Stimulated activated CD4-positive, alpha-beta T cell treated with anti-CD3 and anti-CD28 coated beads, Interleukin-4, amount 100 ng/mL, for 1 hour (primary cell): ENCODE results near the gene NPEPL1.
"Not testable (repeated sequence)": the region's sequence is repeated elsewhere in the genome, so short reads cannot be mapped to it uniquely, and the experiment has no call there.

Source experiments
- DNase-seq: peaks from one replicate; pipeline ENCODE4 v3.0.0-alpha.2; 2020

NPEPL1 gene

DNA sequence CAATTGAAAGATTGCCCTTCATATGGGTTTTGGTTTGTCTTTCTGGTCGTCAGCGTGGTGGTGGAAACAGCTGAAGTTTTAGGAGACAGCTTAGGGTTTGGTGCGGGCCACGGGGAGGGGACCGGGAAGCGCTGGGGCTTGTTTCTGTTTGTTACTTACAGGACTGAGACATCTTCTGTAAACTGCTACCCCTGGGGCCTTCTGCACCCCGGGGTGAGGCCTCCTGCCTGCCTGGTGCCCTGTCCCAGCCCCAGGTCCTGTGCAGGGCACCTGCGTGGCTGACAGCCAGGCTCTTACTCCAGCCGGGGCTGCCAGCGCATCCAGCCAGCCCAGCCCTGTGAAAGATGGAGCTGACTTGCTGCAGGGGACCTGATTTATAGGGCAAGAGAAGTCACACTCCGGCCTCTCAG lies 22.8 kb downstream of the NPEPL1 start:
- no peak for DNase-seq

DNA sequence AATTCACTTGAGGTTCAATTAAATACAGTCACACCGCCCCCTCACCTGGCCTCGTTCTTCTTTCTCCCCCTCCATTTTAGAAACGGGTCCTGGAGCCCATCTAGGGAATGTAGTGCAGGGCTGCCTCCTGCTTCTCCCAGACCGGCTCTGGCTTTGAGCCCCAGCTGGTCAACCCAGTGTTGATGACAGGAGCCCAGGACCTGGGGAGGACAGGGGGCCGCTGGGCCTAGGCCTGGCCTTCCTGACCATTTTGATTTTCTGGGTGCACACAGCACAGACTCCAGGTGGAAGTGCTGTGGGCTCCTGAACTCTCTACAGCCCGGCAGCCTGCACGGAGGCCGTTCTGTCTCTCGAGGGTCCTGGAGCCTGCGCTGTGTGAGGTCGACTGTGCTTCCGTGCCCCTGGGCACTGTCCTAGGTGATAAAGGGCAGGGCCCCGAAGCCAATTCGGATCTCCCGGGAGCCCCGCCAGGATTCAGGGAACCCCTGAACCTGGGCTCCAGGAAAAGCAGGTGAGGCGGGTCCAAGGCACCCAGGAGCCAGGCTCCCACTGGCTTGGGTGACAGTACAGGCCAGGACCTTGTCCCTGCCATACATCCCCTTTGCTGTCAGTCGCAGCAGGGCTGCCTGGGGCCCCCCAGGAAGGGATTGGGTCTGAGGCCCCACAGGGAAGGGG lies 23.3 kb downstream of the NPEPL1 start:
- no peak for DNase-seq

GRCh38 chr20:58716476-58717277 lies 24.1 kb downstream of the NPEPL1 start:
- DNase-seq, result no peak

- DNase-seq, result no peak
These were observed 24.9 kb downstream of the NPEPL1 start for GRCh38 chr20:58717278-58718091.

DNA sequence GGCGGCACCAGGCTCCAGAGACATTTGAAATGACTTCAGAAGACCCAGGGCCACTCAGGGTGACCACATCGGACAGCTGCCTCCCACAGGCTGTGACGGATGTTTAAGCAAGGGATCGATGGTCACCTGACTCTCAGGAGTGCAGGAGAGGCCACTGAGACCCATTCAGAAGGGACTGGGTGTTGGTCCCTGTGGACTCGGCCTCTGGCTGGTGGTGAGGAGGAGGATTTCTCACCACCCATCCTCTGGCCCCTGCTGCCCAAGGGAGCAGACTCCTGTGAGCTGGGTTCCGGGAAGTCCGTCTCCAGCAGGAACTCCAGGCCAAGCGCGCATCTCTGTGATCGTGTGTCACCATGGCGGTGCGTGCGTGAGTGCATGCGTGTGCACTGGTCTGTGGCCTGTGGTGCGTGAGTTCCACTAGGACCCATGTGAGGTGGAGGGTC lies 25.5 kb downstream of the NPEPL1 start:
- no peak for DNase-seq

DNA sequence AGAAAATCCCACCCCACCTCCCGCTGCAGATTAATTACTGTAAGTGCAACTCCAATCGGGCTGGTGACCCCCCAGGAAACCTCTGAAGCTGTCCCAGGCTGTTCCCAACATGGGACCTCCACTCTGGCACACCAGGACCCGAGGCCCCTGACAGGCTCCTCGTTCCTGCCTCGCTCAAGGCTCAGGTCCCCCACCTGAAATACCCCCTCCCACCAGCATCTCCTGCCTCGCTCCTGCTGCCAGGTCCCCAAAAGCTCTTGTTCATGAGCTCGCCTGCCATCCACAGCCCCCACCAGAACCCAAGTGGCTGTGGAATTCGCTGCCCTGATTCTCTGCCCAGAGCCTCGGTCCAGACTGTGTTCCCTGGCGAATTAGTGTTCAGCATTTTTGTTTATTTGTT lies 26.1 kb downstream of the NPEPL1 start:
- DNase-seq, result no peak

GRCh38 chr20:58719258-58719657 lies 26.7 kb downstream of the NPEPL1 start:
- DNase-seq, result no peak

DNA sequence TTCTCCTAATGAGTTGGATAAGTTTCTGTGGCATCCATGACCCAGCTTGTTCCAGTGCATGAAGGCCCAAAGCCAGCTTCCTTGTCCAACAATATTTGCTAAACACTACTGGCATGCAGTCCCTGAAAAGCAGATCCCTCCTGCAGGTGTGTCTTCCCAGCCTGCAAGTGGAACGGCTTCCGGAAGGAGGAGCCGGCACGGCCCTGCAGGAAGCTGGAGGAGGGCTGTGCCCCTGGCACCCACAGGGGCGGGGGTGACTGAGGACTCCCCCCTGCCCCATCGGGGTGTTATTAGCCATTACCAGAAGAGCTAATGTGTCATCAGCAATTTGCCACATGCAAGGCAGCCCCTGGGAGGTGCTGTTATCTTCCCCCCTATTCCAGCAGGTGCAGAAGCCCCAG lies 27.4 kb downstream of the NPEPL1 start:
- DNase-seq, result no peak

GRCh38 chr20:58720890-58721289 lies 28.3 kb downstream of the NPEPL1 start:
- DNase-seq, result no peak

DNA sequence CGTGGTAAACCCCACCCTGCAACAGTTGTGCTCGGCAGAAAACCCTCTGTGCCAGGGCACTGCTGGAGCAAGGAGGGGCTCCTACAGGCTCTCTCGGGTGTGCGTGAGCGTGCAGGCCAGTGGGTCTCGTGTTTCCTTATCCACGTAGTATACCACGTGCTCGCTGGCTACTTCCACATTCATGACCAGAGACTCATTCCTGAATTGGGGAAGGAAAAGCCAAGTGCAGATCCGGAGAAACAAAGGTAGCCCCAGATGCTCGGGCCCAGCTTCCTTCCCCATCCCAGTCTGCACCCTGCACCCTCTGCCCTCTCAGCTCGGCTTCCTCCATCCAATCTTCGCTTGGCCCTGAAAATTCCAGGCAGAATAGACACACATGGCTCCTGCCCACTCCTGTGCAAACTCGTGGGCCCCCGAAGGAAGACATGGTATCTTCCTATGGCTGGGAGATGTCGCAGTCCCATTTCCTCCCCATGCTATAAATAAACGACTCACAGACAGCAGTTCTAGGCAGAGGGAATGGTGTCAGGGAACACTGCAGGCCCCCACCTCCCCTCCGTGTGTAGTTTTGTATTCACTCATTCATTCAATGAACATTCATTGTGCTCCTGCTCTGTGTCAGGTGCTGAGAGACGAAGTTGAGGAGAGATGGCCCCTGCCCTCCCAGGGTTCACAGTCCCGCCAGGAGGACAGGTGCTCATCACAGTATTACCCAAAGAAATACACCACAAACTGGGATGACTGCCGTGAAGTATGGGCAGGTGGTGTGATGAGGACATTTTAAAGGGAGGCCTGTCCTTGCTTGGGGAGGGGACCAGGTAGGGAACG lies 29.6 kb downstream of the NPEPL1 start:
- DNase-seq, result no peak

DNA sequence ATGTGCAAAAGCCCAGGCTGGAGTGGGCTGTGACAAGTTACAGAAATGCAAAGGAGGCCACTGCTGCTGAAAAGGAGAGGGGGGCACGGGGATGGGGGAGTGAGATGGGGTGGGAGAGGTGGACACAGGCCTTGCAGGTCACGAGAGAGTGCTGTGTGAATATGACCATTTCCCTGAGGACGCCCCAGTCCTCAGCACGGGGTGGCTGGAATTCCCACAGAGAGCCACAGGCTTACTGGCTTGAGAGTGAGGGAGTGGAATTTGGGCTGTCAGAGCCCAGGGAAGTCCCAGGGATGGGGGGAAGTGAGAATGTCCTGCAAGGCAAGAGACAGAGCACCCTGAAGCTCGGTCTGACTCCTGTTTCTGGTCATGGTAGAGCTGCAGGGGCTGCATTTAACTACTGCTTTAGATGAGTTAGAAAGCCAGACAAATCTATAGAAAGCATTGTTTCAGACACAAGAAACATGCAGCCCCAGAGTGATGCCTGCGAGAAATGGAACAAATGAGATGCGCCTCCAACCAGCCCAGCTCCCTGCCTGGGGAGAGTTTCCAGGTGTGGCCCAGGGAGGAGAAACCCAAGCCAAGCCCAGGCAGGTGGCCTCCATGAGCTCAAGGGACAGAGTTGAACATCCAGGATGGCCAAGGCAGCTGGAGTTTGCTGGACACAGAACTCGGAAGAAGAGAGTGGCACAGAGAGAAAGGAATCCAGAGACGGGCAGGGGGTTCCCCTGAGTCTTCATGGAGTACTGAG lies 30.5 kb downstream of the NPEPL1 start:
- no peak for DNase-seq

GRCh38 chr20:58723628-58723984 lies 31.0 kb downstream of the NPEPL1 start:
- no peak for DNase-seq

GRCh38 chr20:58726156-58726555 lies 33.6 kb downstream of the NPEPL1 start:
- DNase-seq, result not testable (repeated sequence)

DNA sequence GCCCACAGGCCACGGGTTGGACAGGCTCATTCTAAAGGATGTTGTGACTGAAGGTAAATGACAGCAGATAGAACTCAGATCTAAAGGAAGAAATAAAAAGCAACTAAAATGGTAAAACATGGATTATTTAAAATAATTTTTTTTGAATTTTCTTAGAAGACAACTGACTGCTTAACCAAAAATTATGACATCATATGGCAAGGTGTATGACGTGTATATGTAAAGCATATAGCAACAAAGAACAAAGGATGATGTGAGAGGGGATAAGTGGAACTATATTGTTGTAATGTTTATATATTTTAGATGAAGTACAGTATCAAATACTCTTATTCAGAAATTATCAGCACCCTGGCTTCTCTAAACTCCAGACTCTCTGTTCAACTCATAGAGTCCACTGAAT lies 38.6 kb downstream of the NPEPL1 start:
- DNase-seq, result no peak

GRCh38 chr20:58737198-58737597 lies 44.6 kb downstream of the NPEPL1 start:
- no peak for DNase-seq

DNA sequence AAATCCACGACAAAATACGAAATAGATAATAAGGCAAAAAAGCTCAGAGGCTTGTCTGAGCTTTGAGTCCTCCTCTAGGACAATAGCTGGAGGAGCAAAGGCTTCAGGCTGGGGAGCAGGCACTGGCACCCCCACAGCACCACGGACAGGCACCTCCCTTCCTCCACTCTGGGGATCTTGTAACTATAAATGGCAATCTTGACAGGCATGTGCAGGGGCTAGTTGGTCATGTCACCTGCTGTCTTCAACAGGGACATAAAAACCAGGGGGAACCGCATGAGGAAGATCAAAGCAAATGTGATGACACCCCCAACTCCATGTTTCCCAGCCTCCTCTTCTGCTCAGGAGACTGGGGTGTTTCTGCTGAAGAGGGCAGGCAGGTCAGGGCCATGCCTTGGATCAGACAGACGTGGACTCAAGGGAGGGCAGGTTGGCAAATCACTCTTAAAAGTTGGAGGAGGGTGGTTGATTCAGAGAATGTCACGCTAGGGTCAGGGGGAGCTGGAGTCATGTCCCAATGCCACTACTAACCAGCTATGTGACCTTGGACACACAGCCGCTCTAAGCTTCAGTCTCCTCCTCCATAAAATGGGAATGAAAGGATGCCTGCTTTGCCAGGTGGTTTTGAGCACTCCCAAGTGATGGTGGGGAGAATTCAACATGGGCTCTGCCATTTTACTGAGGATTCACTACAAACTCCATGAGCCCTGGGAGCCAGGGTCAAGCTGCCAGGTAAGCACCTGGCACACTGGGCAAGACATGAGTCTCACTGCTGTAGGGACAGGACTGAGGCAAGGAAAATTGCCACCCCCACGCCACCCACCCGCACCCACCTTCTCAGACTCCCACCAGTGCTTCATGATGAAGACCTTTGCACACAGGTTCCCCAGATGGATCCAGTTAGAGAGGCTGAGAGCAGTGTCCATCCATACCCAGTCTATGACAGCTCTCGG lies 48.0 kb downstream of the NPEPL1 start:
- DNase-seq, result no peak

- no peak for DNase-seq
These were observed 48.8 kb downstream of the NPEPL1 start for GRCh38 chr20:58741384-58741783.

GRCh38 chr20:58742668-58743566 lies 50.3 kb downstream of the NPEPL1 start:
- no peak for DNase-seq

GRCh38 chr20:58743929-58744534 lies 51.4 kb downstream of the NPEPL1 start:
- no peak for DNase-seq
